Right lung (tissue), 5 donors: ENCODE data around the gene SHROOM2. TPM values are rescaled to one million over a fixed set of nuclear protein-coding genes. Genes with fewer than 3 reads are reported as not detected.

Experiments
- polyA plus RNA-seq, 5 donors: library from polyadenylated mRNA; unstranded; fragments of 120-200 nt; gene quantifications; one replicate each; pipeline versions ENCODE4 v1.2.1 to v1.2.3, GENCODE V29; 2013; ENCODE audit warnings: inconsistent platforms in 1 of 5, low replicate concordance in 1 of 5; ENCODE audit not compliant: insufficient read length in 5 of 5, insufficient read depth in 1 of 5

Gene SHROOM2
- polyA plus RNA-seq, 5 donors: 10.8 to 14.6 (median 11.9) TPM

Other genes starting within 250 kb of the SHROOM2 start
- 1 to 10 TPM; 4.2 to 6.0 (median 5.3) TPM for gene GPR143, start 20.6 kb upstream of the SHROOM2 start, polyA plus RNA-seq
- gene CLDN34, start 180.9 kb downstream of the SHROOM2 start, polyA plus RNA-seq: under 1 TPM in 3 of 5 donors, not detected in 2; 0.16 to 0.37 (median 0.26) TPM